Fibroblast of gingiva (primary cell): ENCODE data around the gene CELSR2.

Source experiments
- DNase-seq: peaks from one replicate; pipeline ENCODE4 v3.0.0-alpha.2; 2011; ENCODE audit warnings: low read depth

Gene CELSR2

GRCh38 chr1:109228167-109228566 is 21.2 kb upstream of the CELSR2 start:
- peak; percentile 71 for DNase-seq

GRCh38 chr1:109229531-109230127 is 19.7 kb upstream of the CELSR2 start:
- no peak for DNase-seq

- DNase-seq: no peak
Observed at GRCh38 chr1:109231066-109231465, 18.3 kb upstream of the CELSR2 start.

GRCh38 chr1:109235137-109235536 is 14.2 kb upstream of the CELSR2 start:
- no peak for DNase-seq

- DNase-seq: no peak
Observed at GRCh38 chr1:109237512-109237911, 11.8 kb upstream of the CELSR2 start.

GRCh38 chr1:109238382-109238781 is 11.0 kb upstream of the CELSR2 start:
- DNase-seq: no peak

GRCh38 chr1:109239047-109239408 is 10.3 kb upstream of the CELSR2 start:
- DNase-seq: no peak

- DNase-seq: peak; percentile 27
Observed at GRCh38 chr1:109239409-109240068, 9.8 kb upstream of the CELSR2 start.

- DNase-seq: peak; percentile 56
Observed at GRCh38 chr1:109240158-109241152, 8.9 kb upstream of the CELSR2 start.

GRCh38 chr1:109241344-109241743 is 8.0 kb upstream of the CELSR2 start:
- DNase-seq: no peak

GRCh38 chr1:109241841-109242345 is 7.4 kb upstream of the CELSR2 start:
- no peak for DNase-seq

- DNase-seq: peak; percentile 15
Observed at GRCh38 chr1:109242387-109242786, 7.0 kb upstream of the CELSR2 start.

GRCh38 chr1:109243221-109243620 is 6.1 kb upstream of the CELSR2 start:
- DNase-seq: no peak

- DNase-seq: no peak
Observed at GRCh38 chr1:109243860-109244552, 5.3 kb upstream of the CELSR2 start.

GRCh38 chr1:109246141-109246551 is 3.2 kb upstream of the CELSR2 start:
- no peak for DNase-seq

GRCh38 chr1:109247401-109248365 is 1.7 kb upstream of the CELSR2 start:
- no peak for DNase-seq

GRCh38 chr1:109248444-109248796 is 919 bp upstream of the CELSR2 start:
- DNase-seq: no peak

GRCh38 chr1:109249654-109250401 is 489 bp downstream of the CELSR2 start:
- DNase-seq: no peak

- DNase-seq: no peak
Observed at GRCh38 chr1:109250454-109251276, 1.3 kb downstream of the CELSR2 start.
